Subcutaneous adipose tissue (tissue), 4 donors: ENCODE results near the gene DNLZ. TPM values are rescaled to one million over a fixed set of nuclear protein-coding genes. Genes with fewer than 3 reads are reported as not detected.

Source experiments
- total RNA-seq, 4 donors: library from RNA; depleted of rRNA; stranded (reverse); fragments of >200 nt; gene quantifications; one replicate each; pipeline ENCODE4 v1.1.0, GENCODE V29; 2016
- TF ChIP-seq, protein P1 (sequence below): fragments of 450-650 bp; IDR thresholded peaks from one replicate; pipeline ENCODE4 v1.5.1; 2016; ENCODE audit warnings: low read depth, mild to moderate bottlenecking, control low read depth, antibody characterized with exemption, moderate library complexity

The DNLZ gene
- total RNA-seq, 4 donors from 2014 or later = 10.7 to 36.1 (median 20.1) TPM

DNA sequence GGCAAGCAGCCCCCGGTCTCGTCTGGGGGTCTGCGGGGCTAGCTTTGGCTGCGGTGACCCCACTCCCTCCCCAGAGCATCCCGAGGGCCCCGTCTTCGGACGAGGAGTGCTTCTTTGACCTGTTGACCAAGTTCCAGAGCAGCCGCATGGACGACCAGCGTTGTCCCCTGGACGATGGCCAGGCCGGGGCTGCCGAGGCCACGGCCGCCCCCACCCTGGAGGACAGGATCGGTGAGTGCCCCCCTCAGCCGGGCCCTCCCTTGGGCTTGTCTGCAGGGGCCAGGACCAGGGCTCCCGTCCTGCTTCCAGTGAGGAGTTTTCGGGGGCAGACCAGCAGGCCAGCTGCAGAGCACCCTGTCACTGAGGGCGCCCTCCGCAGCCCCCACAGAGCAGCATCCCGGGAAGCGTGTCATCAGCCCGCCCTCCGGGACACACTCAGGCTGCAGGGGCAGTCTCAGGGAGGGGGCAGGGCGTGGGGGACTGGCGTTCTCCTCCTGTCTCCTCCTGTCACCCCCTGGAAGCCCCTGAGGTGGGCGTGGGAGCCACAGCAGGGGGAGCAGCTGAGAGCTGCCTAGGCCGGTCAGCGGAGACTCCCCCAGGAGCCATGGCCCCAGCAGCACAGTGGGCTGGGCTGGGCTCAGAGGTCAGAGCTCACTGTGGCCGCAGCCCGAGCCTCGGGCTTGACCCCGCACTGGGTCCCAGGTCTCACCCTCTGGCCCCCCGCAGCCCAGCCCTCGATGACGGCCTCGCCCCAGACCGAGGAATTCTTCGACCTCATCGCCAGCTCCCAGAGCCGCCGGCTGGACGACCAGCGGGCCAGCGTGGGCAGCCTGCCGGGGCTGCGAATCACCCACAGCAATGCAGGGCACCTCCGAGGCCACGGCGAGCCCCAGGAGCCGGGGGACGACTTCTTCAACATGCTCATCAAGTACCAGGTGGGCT lies 7.7 kb downstream of the DNLZ start:
- TF ChIP-seq, protein P1, sequence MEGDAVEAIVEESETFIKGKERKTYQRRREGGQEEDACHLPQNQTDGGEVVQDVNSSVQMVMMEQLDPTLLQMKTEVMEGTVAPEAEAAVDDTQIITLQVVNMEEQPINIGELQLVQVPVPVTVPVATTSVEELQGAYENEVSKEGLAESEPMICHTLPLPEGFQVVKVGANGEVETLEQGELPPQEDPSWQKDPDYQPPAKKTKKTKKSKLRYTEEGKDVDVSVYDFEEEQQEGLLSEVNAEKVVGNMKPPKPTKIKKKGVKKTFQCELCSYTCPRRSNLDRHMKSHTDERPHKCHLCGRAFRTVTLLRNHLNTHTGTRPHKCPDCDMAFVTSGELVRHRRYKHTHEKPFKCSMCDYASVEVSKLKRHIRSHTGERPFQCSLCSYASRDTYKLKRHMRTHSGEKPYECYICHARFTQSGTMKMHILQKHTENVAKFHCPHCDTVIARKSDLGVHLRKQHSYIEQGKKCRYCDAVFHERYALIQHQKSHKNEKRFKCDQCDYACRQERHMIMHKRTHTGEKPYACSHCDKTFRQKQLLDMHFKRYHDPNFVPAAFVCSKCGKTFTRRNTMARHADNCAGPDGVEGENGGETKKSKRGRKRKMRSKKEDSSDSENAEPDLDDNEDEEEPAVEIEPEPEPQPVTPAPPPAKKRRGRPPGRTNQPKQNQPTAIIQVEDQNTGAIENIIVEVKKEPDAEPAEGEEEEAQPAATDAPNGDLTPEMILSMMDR = no peak

DNA sequence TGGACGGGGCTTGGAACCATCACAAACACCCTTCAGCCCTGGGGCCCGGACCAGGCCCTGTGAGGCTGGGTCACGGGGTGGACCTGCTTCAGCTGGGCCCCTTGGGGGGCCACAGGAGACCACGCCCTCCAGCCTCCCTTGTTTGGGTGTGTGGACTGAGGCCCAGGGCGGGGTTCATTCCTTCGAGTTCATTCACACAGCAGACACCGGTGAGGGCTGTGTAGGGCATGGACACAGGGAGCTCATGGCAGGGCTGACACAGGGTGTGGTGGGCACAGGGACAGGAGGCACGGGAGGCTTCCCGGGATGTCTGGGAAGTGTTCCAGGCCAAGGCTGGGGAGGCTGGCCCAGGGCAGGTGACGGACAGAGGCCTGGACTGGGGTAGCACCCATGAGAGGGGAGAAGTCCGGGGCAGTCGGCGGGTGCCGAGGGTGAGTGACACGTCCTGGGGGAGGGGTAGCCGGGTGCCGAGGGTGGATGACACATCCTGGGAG lies 8.9 kb downstream of the DNLZ start:
- TF ChIP-seq, protein P1 = no peak

DNA sequence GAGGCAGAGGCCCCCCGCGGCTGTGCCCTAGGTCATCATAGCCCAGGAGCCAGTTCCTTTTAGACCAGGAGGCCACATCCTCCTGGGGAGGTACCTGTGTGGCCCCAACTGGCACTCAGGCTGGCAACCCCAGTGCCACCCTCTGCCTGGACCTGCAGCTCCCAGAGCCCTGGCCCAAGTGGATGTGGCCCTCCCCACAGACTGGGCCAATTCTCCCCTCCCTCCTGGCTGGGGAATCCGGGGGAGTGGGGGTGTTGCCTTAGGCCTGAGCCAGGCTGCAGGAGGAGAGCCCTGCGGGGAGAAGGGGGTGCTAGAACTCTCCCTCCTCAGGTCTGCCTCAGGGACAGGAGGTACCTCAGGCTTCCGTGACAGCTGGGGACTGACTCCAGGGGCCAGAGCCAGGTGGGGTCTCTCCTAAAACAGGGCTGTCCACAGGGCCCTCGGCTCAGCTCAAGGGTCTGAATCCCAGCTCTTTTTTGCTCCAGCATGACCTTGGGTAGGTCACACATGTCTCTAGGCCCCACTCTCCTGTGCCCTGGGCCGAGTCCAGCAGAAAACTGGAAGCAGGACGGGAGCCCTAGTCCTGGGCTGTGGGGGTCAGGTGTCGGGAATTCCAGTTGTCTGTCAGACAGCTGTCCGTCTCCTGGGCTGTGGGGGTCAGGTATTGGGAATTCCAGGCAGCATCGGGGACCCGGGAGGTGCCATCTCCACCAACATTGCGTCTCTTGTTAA lies 9.6 kb downstream of the DNLZ start:
- TF ChIP-seq, protein P1 = no peak

DNA sequence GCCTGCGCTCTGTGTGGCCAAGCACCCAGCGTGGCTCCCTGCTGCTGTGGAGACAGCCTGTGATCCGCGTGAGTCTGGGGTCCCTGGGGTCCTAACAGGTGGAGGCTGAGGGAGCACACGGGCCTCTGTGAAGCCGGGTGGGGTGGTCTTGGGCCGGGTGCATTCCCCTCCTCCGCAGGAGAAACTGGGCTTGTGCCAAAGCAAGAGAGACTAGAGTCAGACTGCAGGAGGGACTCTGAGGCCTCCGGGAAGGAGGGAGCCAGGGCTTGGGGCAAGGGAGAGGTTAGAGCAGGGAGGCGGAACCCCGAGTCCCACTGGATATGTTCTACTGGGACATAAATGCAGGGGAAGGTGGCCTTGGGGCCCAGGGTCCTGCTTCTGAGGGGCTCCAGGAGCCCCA lies 10.5 kb downstream of the DNLZ start:
- TF ChIP-seq, protein P1 = no peak

DNA sequence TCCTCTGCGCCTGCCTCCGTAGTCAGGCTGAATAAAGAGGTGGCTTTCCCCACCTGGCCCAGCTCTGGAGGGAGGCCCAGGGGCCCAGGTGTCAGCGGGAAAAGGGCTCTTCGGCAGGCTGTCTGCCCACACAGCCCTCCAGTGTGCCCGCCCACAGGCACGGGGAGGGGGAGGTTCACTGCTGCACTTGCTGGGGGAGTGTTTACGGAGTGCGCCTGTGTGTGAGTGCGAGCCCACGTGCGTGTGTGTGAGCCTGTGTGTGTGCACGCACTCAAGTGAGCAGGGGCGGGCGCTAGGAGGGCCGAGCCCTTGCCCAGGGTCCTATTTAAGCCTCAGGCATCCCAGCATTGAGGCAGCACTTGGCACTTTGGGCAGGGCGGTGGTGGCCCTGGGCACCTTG lies 10.9 kb downstream of the DNLZ start:
- TF ChIP-seq, protein P1 = no peak

DNA sequence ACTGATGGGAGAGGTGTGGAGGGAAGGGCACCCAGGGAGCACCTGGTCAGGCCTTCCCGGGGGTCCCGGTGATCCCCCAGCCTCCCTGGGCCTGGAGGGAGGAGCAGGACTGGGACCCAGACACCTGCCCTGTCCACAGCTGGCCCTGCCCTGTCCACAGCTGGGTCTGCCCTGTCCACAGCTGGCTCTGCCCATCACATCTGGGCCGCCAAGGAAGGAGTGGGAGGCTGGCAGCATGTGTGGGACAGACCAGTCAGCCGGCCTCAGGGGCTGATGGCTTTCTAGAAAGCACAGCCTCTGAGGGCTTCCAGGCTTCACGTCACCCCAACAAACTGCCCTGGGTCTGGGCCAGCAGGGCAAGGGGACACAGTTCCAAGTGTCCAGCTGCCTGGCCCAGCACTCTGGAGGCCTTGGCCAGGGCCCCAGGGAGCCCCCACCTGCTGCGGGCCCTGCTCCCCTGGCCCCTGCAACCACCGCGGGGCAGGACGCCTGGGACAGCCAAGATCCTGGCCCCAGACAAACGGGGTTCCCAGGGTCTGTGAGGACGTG lies 12.2 kb downstream of the DNLZ start:
- TF ChIP-seq, protein P1 = no peak

DNA sequence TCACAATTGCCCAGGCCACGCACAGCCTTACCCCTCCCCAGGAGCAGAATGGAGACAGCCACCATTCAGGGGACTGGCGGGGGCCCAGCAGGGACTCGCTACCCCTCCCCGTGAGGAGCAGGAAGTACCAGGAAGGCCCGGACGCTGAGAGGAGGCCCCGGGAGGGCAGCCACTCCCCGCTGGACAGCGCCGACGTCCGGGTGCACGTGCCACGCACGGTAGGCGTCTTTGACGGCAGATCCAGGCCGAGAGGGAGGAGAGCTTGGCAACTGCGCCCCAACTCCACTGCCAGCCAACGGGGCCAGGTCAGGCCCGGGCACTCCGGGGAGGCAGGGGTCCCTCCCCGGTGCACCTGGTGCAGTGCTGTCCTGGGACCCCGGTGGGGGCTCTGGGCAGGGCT lies 14.0 kb downstream of the DNLZ start:
- TF ChIP-seq, protein P1 = no peak
